ENCODE results near the gene ZC3H7A. TPM values are rescaled to one million over a fixed set of nuclear protein-coding genes. Genes with fewer than 3 reads are reported as not detected.

ZC3H7A gene
- total RNA-seq, 2 experiments from 2014 or later, result 65.1 to 75.5 TPM

- peak overlapping the region; percentile 62 for H3K27ac Mint-ChIP-seq
- DNase-seq, result no peak
- H3K36me3 Mint-ChIP-seq, result peaks cover 42% of the 10 kb centered on the region
- H3K27me3 Mint-ChIP-seq, result no peaks in the 10 kb centered on the region
- no peak overlapping the region for H3K4me3 Mint-ChIP-seq
- POLR2A ChIA-PET, result no interaction called here
- intact Hi-C loops (cut with micrococcal nuclease), result no loop called here
- H3K4me1 Mint-ChIP-seq (ENCODE audit: low read depth), result peaks cover 38% of the 10 kb centered on the region
- CTCF ChIA-PET, result no interaction called here
- H3K9me3 Mint-ChIP-seq, result no peaks in the 10 kb centered on the region
Measured at GRCh38 chr16:11727796-11728543, 69.1 kb downstream of the ZC3H7A start.

GRCh38 chr16:11726008-11726407 lies 71.0 kb downstream of the ZC3H7A start:
- Mint-ChIP-seq H3K36me3 (peaks cover 37% of the 10 kb centered on the region), H3K27me3 (no peaks in the 10 kb centered on the region), H3K4me3 (no peak overlapping the region), H3K27ac (no peak overlapping the region), H3K9me3 (no peaks in the 10 kb centered on the region), H3K4me1 (ENCODE audit: low read depth) (peaks cover 37% of the 10 kb centered on the region)
- CTCF ChIA-PET, result no interaction called here
- POLR2A ChIA-PET, result no interaction called here
- intact Hi-C loops (cut with micrococcal nuclease), result no loop called here
- no peak for DNase-seq

GRCh38 chr16:11725457-11725856 lies 71.6 kb downstream of the ZC3H7A start:
- DNase-seq, result no peak

DNA sequence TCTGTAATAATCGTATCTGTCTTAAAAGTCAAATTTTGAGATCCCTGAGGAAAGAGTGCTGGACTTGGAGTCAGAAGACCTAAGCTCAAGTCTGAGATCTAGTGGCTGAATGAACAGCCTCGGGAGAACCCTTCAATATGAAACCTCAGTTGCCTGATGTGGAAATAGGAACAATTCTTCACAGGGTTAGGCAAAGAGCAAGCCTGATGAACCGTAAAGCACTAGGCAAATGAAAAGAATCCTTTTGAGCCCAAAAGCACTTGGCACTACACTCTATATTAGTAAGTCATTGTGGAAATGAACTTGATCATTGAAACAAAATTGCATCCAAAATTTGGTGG lies 74.6 kb downstream of the ZC3H7A start:
- H3K36me3 Mint-ChIP-seq, result peaks cover 20% of the 10 kb centered on the region
- no peak overlapping the region for H3K4me3 Mint-ChIP-seq
- no peak for DNase-seq
- H3K27ac Mint-ChIP-seq, result peak overlapping the region; percentile 1
- intact Hi-C loops (cut with micrococcal nuclease), result no loop called here
- H3K9me3 Mint-ChIP-seq, result no peaks in the 10 kb centered on the region
- no peaks in the 10 kb centered on the region for H3K27me3 Mint-ChIP-seq
- POLR2A ChIA-PET, result no interaction called here
- CTCF ChIA-PET, result no interaction called here
- peaks cover 13% of the 10 kb centered on the region for H3K4me1 Mint-ChIP-seq (ENCODE audit: low read depth)

More at GRCh38 chr16:11725457-11725856, 71.6 kb downstream of the ZC3H7A start:
- Mint-ChIP-seq H3K27me3 (no peaks in the 10 kb centered on the region), H3K36me3 (peaks cover 37% of the 10 kb centered on the region), H3K27ac (no peak overlapping the region), H3K4me1 (ENCODE audit: low read depth) (peaks cover 36% of the 10 kb centered on the region), H3K4me3 (no peak overlapping the region), H3K9me3 (no peaks in the 10 kb centered on the region)
- CTCF ChIA-PET, result interaction anchor here (1.4 kb wide), 1 partner anchor 11 kb away, joined by 11 read pairs; no protein-coding TSS in a partner anchor
- POLR2A ChIA-PET, result no interaction called here
- intact Hi-C loops (cut with micrococcal nuclease), result no loop called here

- Mint-ChIP-seq H3K36me3 (peaks cover 18% of the 10 kb centered on the region), H3K4me1 (ENCODE audit: low read depth) (peaks cover 13% of the 10 kb centered on the region), H3K27ac (peak overlapping the region; percentile 1), H3K4me3 (no peak overlapping the region), H3K9me3 (no peaks in the 10 kb centered on the region), H3K27me3 (no peaks in the 10 kb centered on the region)
- ChIA-PET CTCF (no interaction called here), POLR2A (no interaction called here)
- intact Hi-C loops (cut with micrococcal nuclease), result no loop called here
- no peak for DNase-seq
Measured at GRCh38 chr16:11721781-11722467, 75.1 kb downstream of the ZC3H7A start.

DNA sequence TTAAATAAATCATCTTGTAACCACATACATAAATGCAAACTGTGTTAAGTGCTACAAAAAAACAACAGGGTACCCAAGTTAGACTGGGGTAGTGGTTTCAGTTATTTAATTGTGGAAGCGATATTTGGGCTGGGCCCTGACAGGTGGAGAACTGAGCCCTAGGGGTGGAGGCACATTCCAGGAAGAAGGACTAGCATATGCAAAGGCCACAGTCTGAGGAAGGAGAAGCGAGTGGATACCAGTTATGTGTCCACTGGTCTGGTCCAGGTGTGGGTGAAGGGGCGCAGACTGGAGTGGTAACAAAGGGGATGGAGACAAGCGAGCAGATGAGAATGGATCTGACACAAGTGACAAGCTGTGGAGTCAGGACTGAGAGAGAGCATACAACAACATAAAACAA lies 77.3 kb downstream of the ZC3H7A start:
- ChIA-PET POLR2A (interaction anchor here (0.6 kb wide), 1 partner anchor 12 kb away, joined by 5 read pairs; no protein-coding TSS in a partner anchor), CTCF (interaction anchor here (1.0 to 1.4 kb wide), 3 partner anchors 23 to 187 kb away, joined by 3 read pairs; partner anchors contain the start of gene TXNDC11)

DNA sequence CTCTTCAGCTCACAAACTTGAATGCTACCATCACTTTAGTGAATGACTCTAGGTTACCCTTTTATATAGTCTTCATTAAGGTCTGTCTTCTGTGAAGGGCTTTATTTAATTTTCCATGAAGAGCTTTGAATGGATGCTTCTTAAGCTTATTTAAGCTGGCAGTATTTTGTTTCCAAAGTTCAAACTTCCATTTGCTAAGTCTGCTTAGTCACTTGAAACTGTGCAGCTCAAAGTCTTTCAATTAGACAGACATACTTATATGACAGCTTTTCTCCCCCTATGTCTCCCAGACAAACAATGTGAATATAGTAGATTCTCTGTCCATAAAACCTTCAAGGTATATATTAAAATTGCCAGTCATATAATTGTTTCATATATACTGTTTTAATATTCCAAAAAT lies 77.9 kb downstream of the ZC3H7A start:
- Mint-ChIP-seq H3K36me3 (peaks cover 20% of the 10 kb centered on the region), H3K27ac (no peak overlapping the region), H3K4me1 (ENCODE audit: low read depth) (peaks cover 19% of the 10 kb centered on the region), H3K9me3 (no peaks in the 10 kb centered on the region), H3K4me3 (no peak overlapping the region), H3K27me3 (no peaks in the 10 kb centered on the region)
- intact Hi-C loops (cut with micrococcal nuclease), result loop anchor here (10.0 kb wide), 1 partner anchor 314 kb away; no protein-coding TSS in a partner anchor
- no peak for DNase-seq
- ChIA-PET CTCF (interaction anchor here (1.0 to 1.8 kb wide), 5 partner anchors 24 to 755 kb away, joined by 3 to 7 read pairs (median 3); partner anchors contain the start of gene TXNDC11), POLR2A (no interaction called here)

More for the DNA sequence above, 77.3 kb downstream of the ZC3H7A start:
- no peak for DNase-seq
- peaks cover 16% of the 10 kb centered on the region for H3K4me1 Mint-ChIP-seq (ENCODE audit: low read depth)
- peaks cover 17% of the 10 kb centered on the region for H3K36me3 Mint-ChIP-seq
- no peaks in the 10 kb centered on the region for H3K9me3 Mint-ChIP-seq
- H3K4me3 Mint-ChIP-seq, result no peak overlapping the region
- no peak overlapping the region for H3K27ac Mint-ChIP-seq
- intact Hi-C loops (cut with micrococcal nuclease), result loop anchor here (10.0 kb wide), 1 partner anchor 315 kb away; no protein-coding TSS in a partner anchor
- H3K27me3 Mint-ChIP-seq, result no peaks in the 10 kb centered on the region

DNA sequence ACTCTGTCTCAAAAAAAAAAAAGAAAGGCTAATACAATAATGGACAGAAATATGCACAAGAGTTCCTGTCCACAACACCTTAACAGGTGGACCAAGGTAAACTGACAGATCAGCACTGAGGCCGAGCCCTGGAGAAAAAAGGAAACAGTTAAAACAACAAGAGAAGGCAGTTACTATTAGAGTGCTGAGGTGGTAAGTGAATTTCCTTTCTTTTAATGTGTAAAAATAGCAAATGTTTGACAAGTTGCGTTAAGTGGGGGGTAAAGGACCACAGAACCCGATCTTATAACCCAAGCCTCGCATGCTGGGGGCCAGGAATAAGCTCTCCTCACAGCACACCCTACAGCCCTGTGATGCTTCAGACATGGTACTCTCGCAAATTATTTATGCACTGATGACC lies 79.2 kb downstream of the ZC3H7A start:
- peaks cover 24% of the 10 kb centered on the region for H3K36me3 Mint-ChIP-seq
- ChIA-PET CTCF (interaction anchor here (1.8 kb wide), 1 partner anchor 186 kb away, joined by 7 read pairs; no protein-coding TSS in a partner anchor), POLR2A (interaction anchor here (0.6 to 0.7 kb wide), 2 partner anchors 10 to 193 kb away, joined by 3 read pairs; no protein-coding TSS in a partner anchor)
- intact Hi-C loops (cut with micrococcal nuclease), result loop anchor here (10.0 kb wide), 1 partner anchor 313 kb away; no protein-coding TSS in a partner anchor
- no peak overlapping the region for H3K27ac Mint-ChIP-seq
- no peaks in the 10 kb centered on the region for H3K27me3 Mint-ChIP-seq
- no peak for DNase-seq
- H3K9me3 Mint-ChIP-seq, result no peaks in the 10 kb centered on the region
- H3K4me3 Mint-ChIP-seq, result no peak overlapping the region
- H3K4me1 Mint-ChIP-seq (ENCODE audit: low read depth), result peaks cover 16% of the 10 kb centered on the region

DNA sequence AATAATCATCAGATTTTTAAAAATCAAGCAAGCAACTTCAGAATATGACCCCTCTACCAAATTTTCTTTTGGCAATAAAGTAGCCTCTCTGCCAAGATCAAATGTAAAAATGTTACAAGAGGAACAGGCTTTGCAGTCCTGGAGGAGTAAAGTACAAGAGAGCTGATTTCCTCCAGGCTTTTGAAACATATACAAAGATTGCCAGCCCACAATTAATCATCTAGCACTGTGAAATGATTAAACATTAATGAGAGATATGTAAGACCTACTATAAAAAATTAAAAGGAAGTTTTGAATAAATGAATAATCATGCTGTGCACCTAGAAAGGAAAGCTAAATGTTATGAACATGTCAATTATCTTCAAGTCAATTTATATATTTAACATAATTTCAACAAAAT lies 80.7 kb downstream of the ZC3H7A start:
- CTCF ChIA-PET, result interaction anchor here (3.1 to 4.5 kb wide), 2 partner anchors 81 to 185 kb away, joined by 9 to 49 read pairs; partner anchors contain the start of gene ZC3H7A
- Mint-ChIP-seq H3K36me3 (peaks cover 19% of the 10 kb centered on the region), H3K27ac (no peak overlapping the region), H3K4me1 (ENCODE audit: low read depth) (peaks cover 14% of the 10 kb centered on the region), H3K9me3 (no peaks in the 10 kb centered on the region), H3K27me3 (no peaks in the 10 kb centered on the region), H3K4me3 (no peak overlapping the region)
- intact Hi-C loops (cut with micrococcal nuclease), result loop anchor here (10.0 kb wide), 1 partner anchor 312 kb away; no protein-coding TSS in a partner anchor
- POLR2A ChIA-PET, result no interaction called here
- DNase-seq, result no peak

- intact Hi-C loops (cut with micrococcal nuclease), result loop anchor here (10.0 kb wide), 1 partner anchor 311 kb away; no protein-coding TSS in a partner anchor
- Mint-ChIP-seq H3K9me3 (no peaks in the 10 kb centered on the region), H3K4me1 (ENCODE audit: low read depth) (peaks cover 14% of the 10 kb centered on the region), H3K36me3 (peaks cover 19% of the 10 kb centered on the region), H3K27me3 (no peaks in the 10 kb centered on the region), H3K27ac (no peak overlapping the region), H3K4me3 (no peak overlapping the region)
- CTCF ChIA-PET, result interaction anchor here (0.7 to 4.5 kb wide), 23 partner anchors 10 to 761 kb away, joined by 3 to 49 read pairs (median 4); partner anchors contain the start of gene ZC3H7A
- POLR2A ChIA-PET, result no interaction called here
- no peak for DNase-seq
Measured at GRCh38 chr16:11715246-11715947, 81.7 kb downstream of the ZC3H7A start.

DNA sequence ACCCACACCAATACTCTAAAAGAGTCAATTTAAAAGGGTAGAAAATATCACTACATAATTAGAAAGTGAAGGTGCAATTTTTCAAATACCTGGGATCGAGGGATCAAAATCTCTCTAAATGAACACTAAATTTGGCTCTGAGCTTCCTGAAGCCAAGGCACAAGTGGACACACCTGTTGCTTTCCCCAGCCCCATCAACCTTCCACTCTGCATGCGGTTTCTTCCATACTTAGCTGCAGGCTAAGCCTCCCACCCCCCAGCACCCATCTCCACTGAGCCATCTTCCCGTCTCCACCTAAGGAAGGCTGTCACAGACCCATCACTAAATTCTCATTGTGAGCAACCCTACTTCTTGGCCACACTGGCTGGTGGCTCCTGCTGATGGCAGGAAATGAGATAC lies 84.9 kb downstream of the ZC3H7A start:
- DNase-seq, result no peak
- H3K4me1 Mint-ChIP-seq (ENCODE audit: low read depth), result peaks cover 8% of the 10 kb centered on the region
- POLR2A ChIA-PET, result no interaction called here
- no peak overlapping the region for H3K27ac Mint-ChIP-seq
- H3K4me3 Mint-ChIP-seq, result no peak overlapping the region
- H3K9me3 Mint-ChIP-seq, result no peaks in the 10 kb centered on the region
- CTCF ChIA-PET, result interaction anchor here (1.0 to 3.2 kb wide), 6 partner anchors 10 to 316 kb away, joined by 3 to 14 read pairs (median 4); no protein-coding TSS in a partner anchor
- no peaks in the 10 kb centered on the region for H3K27me3 Mint-ChIP-seq
- intact Hi-C loops (cut with micrococcal nuclease), result loop anchor here (10.0 kb wide), 1 partner anchor 307 kb away; no protein-coding TSS in a partner anchor
- H3K36me3 Mint-ChIP-seq, result peaks cover 20% of the 10 kb centered on the region

Data from activated CD4-positive, alpha-beta memory T cell treated with anti-CD3 and anti-CD28 coated beads for 36 hours (primary cell).